ENCODE data around the gene GMPR.
A peak's percentile ranks its signal among the peaks of the same experiment; 100 is the strongest.
"Not testable (repeated sequence)": the region's sequence is repeated elsewhere in the genome, so short reads cannot be mapped to it uniquely, and the experiment has no call there.

GMPR gene

GRCh38 chr6:16244869-16245451 is 6.6 kb downstream of the GMPR start:
- DNase-seq: peak in 7 of 56 donors; percentile 3 to 14 (median 9)

DNA sequence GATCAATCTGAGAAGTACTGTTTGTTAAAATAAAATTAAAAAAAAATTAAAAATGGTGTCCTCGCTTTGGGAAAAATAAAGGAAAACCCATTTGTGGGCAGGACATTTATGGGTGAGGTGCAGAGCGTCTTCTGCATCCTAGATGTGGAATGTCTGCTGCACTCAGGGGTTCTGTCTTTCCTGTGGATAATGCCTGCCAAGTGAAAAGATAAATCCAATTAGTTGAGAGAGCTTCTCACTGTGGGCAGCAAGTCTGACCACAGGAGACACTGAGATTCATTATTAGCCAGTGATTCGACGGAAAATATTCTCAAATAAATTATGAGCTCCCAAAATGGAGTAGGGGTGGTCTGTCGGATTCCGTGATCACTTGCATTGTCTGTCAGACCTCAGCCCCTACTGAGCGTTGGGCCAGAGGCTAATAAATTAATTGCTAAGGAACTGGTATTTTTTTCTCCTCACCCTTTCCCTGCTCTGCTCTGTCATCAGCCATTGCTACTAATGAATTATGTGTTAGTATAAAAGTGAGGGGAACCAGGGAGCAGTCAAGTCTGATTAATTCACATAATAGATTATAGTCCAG is 10.0 kb downstream of the GMPR start:
- DNase-seq: no peak

DNA sequence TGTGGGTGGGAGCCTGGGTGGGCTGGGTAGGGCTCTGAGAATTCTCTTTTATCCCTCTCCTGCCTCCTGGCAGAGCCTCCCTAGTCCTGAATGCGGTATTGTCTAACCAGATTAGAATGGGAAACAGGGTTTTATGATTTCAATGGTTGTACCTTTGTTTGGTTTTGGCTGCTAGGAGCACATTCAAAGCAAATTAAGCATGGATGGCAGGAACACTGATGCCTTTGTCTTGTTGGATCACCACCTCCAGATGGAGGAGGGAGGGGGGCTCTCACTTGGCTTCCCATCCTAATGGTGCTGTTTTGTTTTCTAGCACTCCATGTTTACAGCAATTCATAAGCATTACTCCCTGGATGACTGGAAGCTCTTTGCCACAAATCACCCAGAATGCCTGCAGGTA is 11.6 kb downstream of the GMPR start:
- DNase-seq: peak in 16 of 56 donors; percentile 5 to 48 (median 14)

DNA sequence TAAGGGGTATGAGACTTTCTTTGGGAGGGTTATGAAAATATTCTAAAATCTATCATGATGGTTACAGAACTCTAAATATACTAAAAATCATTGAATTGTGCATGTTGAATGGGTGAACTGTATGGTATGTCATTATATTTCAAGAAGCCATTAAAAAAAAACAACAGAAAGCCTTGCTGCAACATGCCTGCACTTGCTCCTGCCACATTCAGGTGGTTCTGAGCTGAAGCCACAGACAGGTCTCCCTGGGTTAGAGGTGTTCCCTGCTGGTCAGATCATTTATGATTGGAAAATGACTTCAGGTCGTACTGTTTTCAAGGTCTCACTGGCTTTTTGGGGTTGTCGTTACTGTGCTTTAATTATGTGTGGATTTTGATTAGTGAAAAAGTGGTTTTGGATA is 13.3 kb downstream of the GMPR start:
- no peak for DNase-seq

GRCh38 chr6:16252686-16253299 is 14.4 kb downstream of the GMPR start:
- DNase-seq: no peak

DNA sequence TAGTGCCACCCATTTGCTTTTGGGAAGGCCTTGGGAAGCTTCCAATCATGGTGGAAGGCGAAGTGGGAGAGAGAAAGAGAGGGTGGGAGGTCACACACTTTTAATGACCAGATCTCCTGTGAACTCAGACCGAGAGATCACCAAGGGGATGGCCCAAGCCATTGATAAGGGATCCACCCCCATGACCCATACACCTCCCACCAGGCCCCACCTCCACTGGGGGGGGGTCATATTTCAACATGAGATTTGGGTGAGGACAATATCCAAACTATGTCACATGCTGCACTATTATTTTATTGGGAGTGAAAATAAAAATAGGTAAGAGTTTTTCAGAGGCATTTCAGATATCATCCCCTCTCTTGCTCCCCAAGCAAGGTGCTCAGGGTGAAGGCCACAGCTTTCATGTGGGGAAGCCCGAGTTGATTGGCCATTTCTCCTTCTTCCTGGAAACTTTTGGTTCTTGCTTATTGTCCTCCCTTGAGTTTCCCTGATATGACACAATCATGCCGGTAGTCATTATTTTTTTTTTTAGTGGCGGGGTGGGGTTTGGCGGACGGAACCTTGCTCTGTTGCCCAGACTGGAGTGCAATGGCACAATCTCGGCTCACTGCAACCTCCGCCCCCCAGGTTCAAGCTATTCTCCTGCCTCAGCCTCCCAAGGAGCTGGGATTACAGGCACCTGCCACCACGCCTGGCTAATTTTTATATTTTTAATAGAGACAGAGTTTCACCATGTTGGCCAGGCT is 15.2 kb downstream of the GMPR start:
- DNase-seq: no peak

DNA sequence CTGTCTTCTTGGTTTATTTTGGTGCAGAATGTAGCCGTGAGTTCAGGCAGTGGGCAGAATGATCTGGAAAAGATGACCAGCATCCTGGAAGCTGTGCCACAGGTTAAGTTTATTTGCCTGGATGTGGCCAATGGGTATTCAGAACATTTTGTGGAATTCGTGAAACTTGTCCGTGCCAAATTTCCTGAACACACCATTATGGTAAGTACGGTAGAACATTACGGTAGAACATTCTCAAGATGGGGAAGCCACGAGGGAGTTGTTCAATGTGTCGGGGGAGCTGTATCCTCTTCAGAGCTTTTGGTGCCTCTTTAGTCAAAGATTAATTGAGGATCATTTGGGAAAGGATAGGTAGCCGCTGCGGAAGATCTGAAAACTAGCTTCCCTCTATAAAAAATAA is 16.1 kb downstream of the GMPR start:
- no peak for DNase-seq

GRCh38 chr6:16256781-16257180 is 18.4 kb downstream of the GMPR start:
- no peak for DNase-seq

DNA sequence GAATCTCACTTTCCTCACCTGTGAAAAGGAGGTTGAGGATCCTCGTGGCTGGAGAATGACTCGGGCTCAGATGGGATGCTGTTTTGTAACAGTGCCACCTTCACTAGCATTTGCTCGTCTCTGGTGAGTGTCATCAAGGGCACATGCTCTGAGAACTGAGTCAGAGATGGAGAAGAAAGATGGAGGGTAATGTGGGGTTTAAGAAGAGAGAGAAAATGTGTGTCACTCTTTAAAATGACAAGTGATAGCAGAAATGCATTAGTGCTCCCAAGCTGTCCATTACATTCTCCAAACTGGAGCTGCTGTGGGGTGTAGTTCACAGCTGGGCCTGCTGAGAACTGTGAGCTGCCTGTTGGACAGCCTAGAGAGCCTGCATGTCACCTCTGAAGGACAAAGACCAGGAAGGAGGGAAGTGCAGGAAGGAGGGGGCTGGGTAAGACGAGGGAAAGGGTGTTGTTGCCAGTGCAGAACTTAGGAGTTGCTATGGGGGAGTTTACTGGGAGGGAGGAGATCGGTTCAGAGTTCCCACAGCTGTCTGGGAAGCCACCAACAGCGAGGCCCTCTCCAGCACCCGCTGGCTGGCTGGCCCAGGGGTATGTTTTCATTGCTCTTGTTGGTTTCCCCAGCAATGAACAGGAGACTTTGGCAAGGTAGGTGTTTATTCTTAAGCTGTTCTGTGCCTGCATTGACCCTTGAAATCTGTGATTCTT is 19.8 kb downstream of the GMPR start:
- DNase-seq: peak in 32 of 56 donors; percentile 5 to 73 (median 30)

- DNase-seq: peak in 1 of 56 donors; percentile 2
These were observed 20.3 kb downstream of the GMPR start for GRCh38 chr6:16258709-16259075.

GRCh38 chr6:16259604-16260003 is 21.2 kb downstream of the GMPR start:
- not testable (repeated sequence) for DNase-seq

DNA sequence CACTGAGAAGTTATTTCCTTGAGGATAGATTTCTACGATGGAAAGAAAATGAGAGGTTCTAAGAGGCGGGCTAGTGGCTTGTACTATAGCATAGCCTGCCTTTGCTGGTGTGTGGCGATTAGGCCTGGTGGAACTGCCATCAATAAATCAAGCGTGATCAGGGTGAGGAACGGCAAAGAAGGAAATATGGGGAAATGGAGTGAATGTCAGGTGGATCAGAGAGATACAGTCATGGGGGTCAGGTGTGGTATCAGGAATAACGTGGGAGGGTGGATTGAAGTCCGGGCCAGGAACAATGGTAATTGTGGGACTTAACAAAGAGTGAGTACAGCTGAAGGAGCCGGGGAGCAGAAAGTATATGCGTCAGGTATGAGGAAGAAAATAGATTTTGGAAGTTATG is 22.2 kb downstream of the GMPR start:
- DNase-seq: not testable (repeated sequence)

DNA sequence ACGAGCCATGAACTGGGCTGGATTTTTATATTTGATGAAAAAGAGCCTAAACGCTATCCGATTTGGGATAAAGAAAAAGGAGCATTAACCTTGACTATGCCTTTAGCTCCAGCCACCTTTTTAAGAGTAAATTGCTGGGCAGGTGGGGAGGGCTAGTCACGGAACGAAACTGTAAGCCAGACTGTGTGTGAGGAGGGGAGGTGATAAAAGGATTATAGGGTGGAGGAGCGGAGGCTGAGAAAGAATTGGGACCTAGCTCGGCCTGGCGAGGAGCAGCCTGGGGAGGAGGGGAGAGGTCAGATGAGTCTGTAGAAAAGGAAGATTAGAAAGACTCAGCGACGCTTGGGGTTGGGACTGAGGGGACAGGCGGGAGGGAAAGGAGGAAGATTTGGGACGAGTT is 24.4 kb downstream of the GMPR start:
- not testable (repeated sequence) for DNase-seq

DNA sequence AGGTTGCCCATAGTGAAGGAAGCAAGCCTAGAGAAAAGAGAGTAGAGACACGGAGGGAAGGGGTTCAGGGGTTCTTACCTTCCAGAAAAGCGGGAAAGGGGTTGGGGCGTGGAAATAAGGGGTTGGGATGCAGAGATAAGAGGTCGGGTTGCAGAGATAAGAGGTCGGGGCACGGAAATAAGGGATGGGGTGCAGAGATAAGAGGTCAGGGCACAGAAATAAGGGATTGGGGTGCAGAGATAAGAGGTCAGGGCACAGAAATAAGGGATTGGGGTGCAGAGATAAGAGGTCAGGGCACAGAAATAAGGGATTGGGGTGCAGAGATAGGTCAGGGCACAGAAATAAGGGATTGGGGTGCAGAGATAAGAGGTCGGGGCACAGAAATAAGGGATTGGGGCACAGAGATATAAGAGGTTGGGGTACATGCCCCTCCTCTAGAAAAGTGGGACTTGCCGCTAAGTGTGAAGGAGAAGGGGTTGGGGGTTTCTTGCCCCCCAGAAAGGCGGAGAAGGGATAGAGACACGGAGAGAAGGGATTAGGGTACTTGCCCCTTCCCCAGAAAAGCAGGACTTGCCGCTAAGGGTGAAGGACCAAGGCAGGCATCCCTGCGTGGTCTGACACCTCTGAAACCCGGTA is 25.2 kb downstream of the GMPR start:
- DNase-seq: not testable (repeated sequence)

GRCh38 chr6:16264785-16265184 is 26.4 kb downstream of the GMPR start:
- DNase-seq: no peak

GRCh38 chr6:16265351-16266341 is 27.3 kb downstream of the GMPR start:
- DNase-seq: no peak

GRCh38 chr6:16267428-16268263 is 29.3 kb downstream of the GMPR start:
- no peak for DNase-seq

DNA sequence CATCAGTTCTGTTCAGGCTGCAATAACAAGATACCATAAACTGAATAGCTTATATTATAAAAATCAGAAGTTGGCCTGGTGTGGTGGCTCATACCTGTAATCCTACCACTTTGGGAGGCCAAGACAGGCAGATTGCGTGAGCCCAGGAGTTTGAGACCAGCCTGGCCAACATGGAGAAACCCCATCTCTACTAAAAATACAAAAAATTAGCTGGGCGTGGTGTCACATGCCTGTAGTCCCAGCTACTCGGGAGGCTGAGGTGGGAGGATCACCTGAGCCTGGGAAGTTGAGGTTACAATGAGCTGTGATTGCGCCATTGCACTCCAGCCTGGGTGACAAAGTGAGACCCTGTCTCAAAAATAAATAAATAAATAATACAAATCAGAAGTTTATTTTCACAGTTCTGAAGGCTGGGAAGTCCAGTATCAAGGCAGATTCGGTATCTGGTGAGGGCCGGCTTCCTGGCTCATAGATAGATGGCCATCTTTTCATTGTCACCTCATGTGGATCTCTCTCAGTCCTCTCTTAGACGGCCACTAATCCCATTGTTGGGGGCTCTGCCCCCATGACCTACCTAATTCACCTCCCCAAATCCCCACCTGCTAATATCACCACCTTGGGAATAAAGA is 31.2 kb downstream of the GMPR start:
- DNase-seq: not testable (repeated sequence)

All from nucleus accumbens (tissue), 56 donors.